ENCODE measurements around the gene PRKAB1.

DNA sequence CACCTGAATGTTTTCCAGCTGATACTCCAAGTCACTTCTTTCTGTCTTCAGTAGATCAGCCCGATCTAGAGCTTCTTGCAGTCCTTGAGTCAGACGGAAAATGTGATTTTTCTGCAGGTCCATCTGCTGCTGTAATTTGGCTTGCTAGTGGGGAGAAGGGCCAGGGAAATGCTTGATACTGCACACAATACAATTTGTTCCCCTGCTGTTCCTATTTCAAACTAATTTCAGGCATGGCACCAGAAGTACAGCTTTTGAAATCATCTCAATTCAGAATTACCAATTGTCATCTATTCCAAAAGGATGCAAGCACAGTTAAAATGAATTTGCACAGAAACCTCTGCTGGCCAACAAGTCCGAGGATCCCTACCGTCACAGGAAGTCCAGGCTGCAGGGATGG, 53.4 kb downstream of the PRKAB1 start:
- no peak for TF ChIP-seq CTCF (IDR thresholded peaks at IDR 0.05)
- TF ChIP-seq USF2 (CRISPR knock-in tag; IDR thresholded peaks at IDR 0.05), result no peak
